K562 (cell line): ENCODE data around the gene RIOK3. TPM values are rescaled to one million over a fixed set of nuclear protein-coding genes. Genes with fewer than 3 reads are reported as not detected.

Source experiments
- ARID1B ChIP-seq: fragments of 450-650 bp; IDR thresholded peaks from 2 replicates; pipeline ENCODE4 v1.6.1; 2016; ENCODE audit warnings: antibody characterized with exemption, mild to moderate bottlenecking, inconsistent platforms
- ATF3 ChIP-seq, 2 experiments: fragments of 450-650 bp in 1 of 2; sonication (generic) in 1 of 2; formaldehyde crosslinking in 1 of 2; IDR thresholded peaks in 1 of 2; conservative IDR thresholded peaks in 1 of 2; 2 replicates each; pipeline versions ENCODE4 v1.6.1 to v1.8.1; 2016 to 2023; ENCODE audit warnings: mild to moderate bottlenecking in 2 of 2, moderate library complexity in 2 of 2, inconsistent platforms in 1 of 2, missing genetic modification reagents in 1 of 2
- ATF4 ChIP-seq: fragments of 450-650 bp; formaldehyde crosslinking; IDR thresholded peaks from 2 replicates; pipeline ENCODE4 v1.4.0; 2022; ENCODE audit warnings: mild to moderate bottlenecking, moderate library complexity
- BCLAF1 ChIP-seq, 2 experiments: fragments of 450-650 bp in 1 of 2; IDR thresholded peaks; 2 replicates each; pipeline ENCODE4 v1.6.1; 2011 to 2017; ENCODE audit warnings: low read depth in 2 of 2, antibody characterized with exemption in 1 of 2, borderline replicate concordance in 1 of 2, low read length in 1 of 2, mild to moderate bottlenecking in 1 of 2, mixed read lengths in 1 of 2; ENCODE audit not compliant: control insufficient read depth in 1 of 2
- CREM ChIP-seq: IDR thresholded peaks from 2 replicates; pipeline ENCODE4 v1.6.1; 2014; ENCODE audit warnings: antibody characterized with exemption, low read depth
- DLX4 ChIP-seq: fragments of 250-450 bp; sonication (Bioruptor Pico); IDR thresholded peaks from 2 replicates; pipeline ENCODE4 v1.6.1; 2021; ENCODE audit warnings: mild to moderate bottlenecking
- FOSL1 ChIP-seq: fragments of 200-800 bp; sonication (Bioruptor generic); conservative IDR thresholded peaks from 2 replicates; pipeline ENCODE4 v1.6.1; 2016; ENCODE audit warnings: missing genetic modification characterization, missing compliant biosample characterization
- FOXM1 ChIP-seq, 2 experiments: fragments of 450-650 bp in 1 of 2; sonication (generic) in 1 of 2; formaldehyde crosslinking in 1 of 2; IDR thresholded peaks; 2 replicates each; pipeline versions ENCODE4 v1.6.1 to v1.9.0; 2017 to 2022; ENCODE audit warnings: low read depth in 2 of 2, mild to moderate bottlenecking in 2 of 2, missing genetic modification reagents in 1 of 2, moderate library complexity in 1 of 2
- GATAD2A ChIP-seq: fragments of 450-650 bp; IDR thresholded peaks from 2 replicates; pipeline ENCODE4 v1.6.1; 2017
- ID3 ChIP-seq, 2 experiments: fragments of 250-450 bp in 1 of 2; fragments of 450-650 bp in 1 of 2; sonication (Bioruptor Pico) in 1 of 2; IDR thresholded peaks; 2 replicates each; pipeline versions ENCODE4 v1.6.1 to v1.8.0; 2016 to 2021; ENCODE audit warnings: mild to moderate bottlenecking in 2 of 2, moderate library complexity in 2 of 2, missing compliant biosample characterization in 1 of 2, missing genetic modification characterization in 1 of 2
- PREB ChIP-seq: sonication (generic); formaldehyde crosslinking; IDR thresholded peaks from 2 replicates; pipeline ENCODE4 v1.8.1; 2023; ENCODE audit warnings: mild to moderate bottlenecking, missing genetic modification reagents
- PURB ChIP-seq: sonication (generic); formaldehyde crosslinking; IDR thresholded peaks from 2 replicates; pipeline ENCODE4 v1.9.0; 2021; ENCODE audit warnings: low read depth, mild to moderate bottlenecking, missing genetic modification reagents
- RBM17 ChIP-seq: fragments of 200-400 bp; formaldehyde crosslinking; IDR thresholded peaks from 2 replicates; pipeline ENCODE4 v1.6.1; 2017; ENCODE audit warnings: low read depth, mild to moderate bottlenecking, low read length, borderline replicate concordance
- TCF7 ChIP-seq: sonication (generic); IDR thresholded peaks from 2 replicates; pipeline ENCODE4 v1.6.1; 2016; ENCODE audit warnings: antibody characterized with exemption, borderline replicate concordance
- ZNF133 ChIP-seq: fragments of 250-450 bp; sonication (Bioruptor Pico); IDR thresholded peaks from 2 replicates; pipeline ENCODE4 v1.4.0; 2020; ENCODE audit warnings: mild to moderate bottlenecking
- ZNF316 ChIP-seq: fragments of 450-650 bp; IDR thresholded peaks from 2 replicates; pipeline ENCODE4 v1.6.1; 2016
- ZNF75A ChIP-seq: fragments of 450-650 bp; formaldehyde crosslinking; IDR thresholded peaks from 2 replicates; pipeline ENCODE4 v1.4.0; 2020; ENCODE audit warnings: mild to moderate bottlenecking
- polyA plus RNA-seq, 8 experiments: library from polyadenylated mRNA; depleted of rRNA in 4 of 8; stranded (reverse) in 5 of 8; unstranded in 3 of 8; fragments of >200 nt; fragmentation: Nextera tagmentation in 2 of 8; fragmentation: Illumina TruSeq in 1 of 8; extraction: Ambion mirVana in 2 of 8; extraction: Trizol in 1 of 8; gene quantifications; 2 replicates each; pipeline versions ENCODE4 v1.2.1 to v1.2.3, GENCODE V29; 2011 to 2014; ENCODE audit warnings: inconsistent platforms in 1 of 8, missing spikeins in 1 of 8
- total RNA-seq, 7 experiments: library from RNA; depleted of rRNA in 6 of 7; stranded (reverse); fragments of >200 nt in 6 of 7; fragmentation: Illumina TruSeq in 2 of 7; extraction: Trizol in 2 of 7; gene quantifications; 2 replicates each; pipeline versions ENCODE4 v1.2.1 to v1.2.3, GENCODE V29; 2011 to 2021; ENCODE audit warnings: low replicate concordance in 1 of 7

Gene RIOK3
- total and polyA plus RNA-seq, 9 of the 15 experiments (the other 6 are each of a cell fraction or from before 2014, with no cell fraction given) = 21.4 to 89.5 (median 62.9) TPM

- TF ChIP-seq CREM (peak; percentile 74), ATF4 (CRISPR knock-in tag) (no peak), TCF7 (no peak), RBM17 (no peak), ZNF316 (no peak), ATF3 (IDR thresholded peaks at IDR 0.05) (no peak; the same call in 1 of the 2 replicates), ATF3 (CRISPR knock-in tag; conservative IDR thresholded peaks at IDR 0.05) (no peak), ID3 (CRISPR knock-in tag; IDR thresholded peaks at IDR 0.05) (no peak), ID3 (tag; IDR thresholded peaks at IDR 0.05) (no peak), PURB (CRISPR knock-in tag) (no peak), ZNF133 (CRISPR knock-in tag) (no peak), BCLAF1 (IDR thresholded peaks at IDR 0.05; ENCODE audit: borderline replicate concordance in 1 of 2, control insufficient read depth in 1 of 2, low read depth in 2 of 2, low read length in 1 of 2) (no peak), ZNF75A (no peak), FOSL1 (no peak), FOXM1 (IDR thresholded peaks at IDR 0.05; ENCODE audit: low read depth) (peak; percentile 21; the same call in 1 of the 2 replicates), FOXM1 (CRISPR knock-in tag; IDR thresholded peaks at IDR 0.05; ENCODE audit: low read depth) (no peak), PREB (CRISPR knock-in tag) (no peak), ARID1B (no peak; the same call in 1 of the 2 replicates), GATAD2A (0 out of 2 replicates have a peak, but pooled peaks have one; percentile 51), DLX4 (no peak)
These were observed at the start of gene RIOK3 (continued) for GRCh38 chr18:23452728-23453679.
